Choroid plexus epithelial cell (primary cell): ENCODE data around the gene GNG11.

ENCODE experiments used
- DNase-seq: peaks from one replicate; pipeline ENCODE4 v3.0.0-alpha.2; 2010; ENCODE audit warnings: low read depth
- H3K4me3 ChIP-seq: 2 replicates; pipeline ENCODE4 v1.5.1; 2011; ENCODE audit warnings: low read depth, mild to moderate bottlenecking, control low read depth, low read length, moderate library complexity
- CTCF ChIP-seq: conservative IDR thresholded peaks from 2 replicates; pipeline ENCODE4 v1.5.1; 2011; ENCODE audit warnings: low read depth, mild to moderate bottlenecking, control low read depth, inconsistent platforms, low read length, moderate library complexity

Gene GNG11

GRCh38 chr7:93977211-93977950 is 55.8 kb downstream of the GNG11 start:
- no peak overlapping the region for H3K4me3 ChIP-seq
- TF ChIP-seq CTCF: no peak
- DNase-seq: no peak
